ENCODE results near the gene TBC1D2. TPM values are rescaled to one million over a fixed set of nuclear protein-coding genes. Genes with fewer than 3 reads are reported as not detected.
A peak's percentile ranks its signal among the peaks of the same experiment; 100 is the strongest.

The TBC1D2 gene
- total RNA-seq, 1 experiment from 2014 or later = 58.4 TPM

DNA sequence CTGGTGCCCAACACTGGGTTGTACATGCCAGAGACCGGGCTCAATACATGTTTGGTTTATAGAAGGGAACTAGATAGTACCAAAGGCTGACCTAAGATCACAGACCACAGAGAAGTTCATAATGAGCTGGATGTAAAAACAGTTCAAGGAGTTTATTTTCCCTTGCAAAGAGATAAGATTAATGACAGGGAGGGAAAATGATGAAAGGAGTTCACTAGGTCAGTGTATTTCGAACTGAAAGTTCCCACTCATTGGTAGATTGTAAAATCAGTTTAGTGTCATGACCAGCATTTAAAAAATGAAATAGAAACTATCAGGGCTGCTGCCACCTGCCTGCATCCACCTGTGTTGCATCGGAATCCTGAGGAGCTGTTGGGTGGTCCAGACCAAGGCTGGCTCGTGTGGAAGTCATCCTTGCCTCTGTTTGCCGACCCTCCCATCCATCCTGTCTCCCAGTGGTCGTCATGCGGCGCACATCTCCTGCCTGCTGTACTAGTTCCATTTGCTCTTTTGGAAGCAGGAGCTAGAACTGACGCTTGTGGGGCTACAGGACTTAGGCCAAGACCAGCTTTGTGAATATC, 21.1 kb downstream of the TBC1D2 start:
- no peak for DNase-seq (ENCODE audit: unreplicated experiment)
- no TSS peak for BruUV-seq (replicated peaks)
- H3K4me3 Mint-ChIP-seq (ENCODE audit: unreplicated experiment) = no peak overlapping the region
- no peaks in the 10 kb centered on the region for H3K27me3 Mint-ChIP-seq (ENCODE audit: insufficient read depth, unreplicated experiment)
- peaks cover 10% of the 10 kb centered on the region for H3K4me1 Mint-ChIP-seq (ENCODE audit: insufficient read depth, unreplicated experiment)
- CTCF ChIA-PET = interaction anchor here (0.6 to 1.4 kb wide), 8 partner anchors 11 to 483 kb away, joined by 3 to 7 read pairs (median 3); no protein-coding TSS in a partner anchor
- H3K9me3 Mint-ChIP-seq (ENCODE audit: unreplicated experiment) = no peaks in the 10 kb centered on the region
- TF ChIP-seq, protein P1, sequence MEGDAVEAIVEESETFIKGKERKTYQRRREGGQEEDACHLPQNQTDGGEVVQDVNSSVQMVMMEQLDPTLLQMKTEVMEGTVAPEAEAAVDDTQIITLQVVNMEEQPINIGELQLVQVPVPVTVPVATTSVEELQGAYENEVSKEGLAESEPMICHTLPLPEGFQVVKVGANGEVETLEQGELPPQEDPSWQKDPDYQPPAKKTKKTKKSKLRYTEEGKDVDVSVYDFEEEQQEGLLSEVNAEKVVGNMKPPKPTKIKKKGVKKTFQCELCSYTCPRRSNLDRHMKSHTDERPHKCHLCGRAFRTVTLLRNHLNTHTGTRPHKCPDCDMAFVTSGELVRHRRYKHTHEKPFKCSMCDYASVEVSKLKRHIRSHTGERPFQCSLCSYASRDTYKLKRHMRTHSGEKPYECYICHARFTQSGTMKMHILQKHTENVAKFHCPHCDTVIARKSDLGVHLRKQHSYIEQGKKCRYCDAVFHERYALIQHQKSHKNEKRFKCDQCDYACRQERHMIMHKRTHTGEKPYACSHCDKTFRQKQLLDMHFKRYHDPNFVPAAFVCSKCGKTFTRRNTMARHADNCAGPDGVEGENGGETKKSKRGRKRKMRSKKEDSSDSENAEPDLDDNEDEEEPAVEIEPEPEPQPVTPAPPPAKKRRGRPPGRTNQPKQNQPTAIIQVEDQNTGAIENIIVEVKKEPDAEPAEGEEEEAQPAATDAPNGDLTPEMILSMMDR (IDR thresholded peaks at IDR 0.05; ENCODE audit: unreplicated experiment) = no peak
- H3K27ac Mint-ChIP-seq (ENCODE audit: low read depth, unreplicated experiment) = peak overlapping the region; percentile 89
- H3K36me3 Mint-ChIP-seq (ENCODE audit: insufficient read depth, unreplicated experiment) = peaks cover 76% of the 10 kb centered on the region
- POLR2A ChIA-PET = interaction anchor here (0.9 to 2.3 kb wide), 5 partner anchors 10 to 23 kb away, joined by 5 to 14 read pairs (median 9); no protein-coding TSS in a partner anchor
- intact Hi-C loops (cut with micrococcal nuclease) = no loop called here

DNA sequence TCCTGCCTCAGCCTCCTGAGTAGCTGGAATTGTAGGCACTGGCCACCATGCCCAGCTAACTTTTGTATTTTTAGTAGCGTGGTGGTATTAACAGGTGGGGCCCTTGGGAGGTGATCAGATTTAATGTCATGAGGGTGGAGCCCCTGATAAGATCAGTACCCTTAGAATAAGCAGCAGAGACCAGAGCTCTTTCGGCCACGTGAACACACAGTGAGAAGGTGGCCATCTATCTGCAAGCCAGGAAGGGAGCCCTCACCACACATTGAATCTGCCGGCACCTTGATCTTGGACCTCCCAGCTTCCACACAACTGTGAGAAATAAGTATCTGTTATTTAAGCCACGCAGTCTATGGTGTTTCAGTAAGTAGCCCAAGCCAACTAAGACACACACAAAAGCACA, 22.5 kb downstream of the TBC1D2 start:
- no peak overlapping the region for H3K4me3 Mint-ChIP-seq (ENCODE audit: unreplicated experiment)
- peaks cover 16% of the 10 kb centered on the region for H3K4me1 Mint-ChIP-seq (ENCODE audit: insufficient read depth, unreplicated experiment)
- TF ChIP-seq, protein P1 (IDR thresholded peaks at IDR 0.05; ENCODE audit: unreplicated experiment) = no peak
- intact Hi-C loops (cut with micrococcal nuclease) = loop anchor here (1.0 kb wide), 1 partner anchor 18 kb away; no protein-coding TSS in a partner anchor
- ChIA-PET POLR2A (interaction anchor here (1.2 to 2.3 kb wide), 5 partner anchors 10 to 23 kb away, joined by 6 to 13 read pairs (median 10); partner anchors contain the start of gene TBC1D2), CTCF (interaction anchor here (0.6 to 1.8 kb wide), 11 partner anchors 8 to 310 kb away, joined by 3 to 12 read pairs (median 4); partner anchors contain the start of genes TBC1D2 and TRIM14)
- DNase-seq (ENCODE audit: unreplicated experiment) = no peak
- peak overlapping the region; percentile 89 for H3K27ac Mint-ChIP-seq (ENCODE audit: low read depth, unreplicated experiment)
- no TSS peak for BruUV-seq (replicated peaks)
- no peaks in the 10 kb centered on the region for H3K9me3 Mint-ChIP-seq (ENCODE audit: unreplicated experiment)
- peaks cover 82% of the 10 kb centered on the region for H3K36me3 Mint-ChIP-seq (ENCODE audit: insufficient read depth, unreplicated experiment)
- H3K27me3 Mint-ChIP-seq (ENCODE audit: insufficient read depth, unreplicated experiment) = no peaks in the 10 kb centered on the region

DNA sequence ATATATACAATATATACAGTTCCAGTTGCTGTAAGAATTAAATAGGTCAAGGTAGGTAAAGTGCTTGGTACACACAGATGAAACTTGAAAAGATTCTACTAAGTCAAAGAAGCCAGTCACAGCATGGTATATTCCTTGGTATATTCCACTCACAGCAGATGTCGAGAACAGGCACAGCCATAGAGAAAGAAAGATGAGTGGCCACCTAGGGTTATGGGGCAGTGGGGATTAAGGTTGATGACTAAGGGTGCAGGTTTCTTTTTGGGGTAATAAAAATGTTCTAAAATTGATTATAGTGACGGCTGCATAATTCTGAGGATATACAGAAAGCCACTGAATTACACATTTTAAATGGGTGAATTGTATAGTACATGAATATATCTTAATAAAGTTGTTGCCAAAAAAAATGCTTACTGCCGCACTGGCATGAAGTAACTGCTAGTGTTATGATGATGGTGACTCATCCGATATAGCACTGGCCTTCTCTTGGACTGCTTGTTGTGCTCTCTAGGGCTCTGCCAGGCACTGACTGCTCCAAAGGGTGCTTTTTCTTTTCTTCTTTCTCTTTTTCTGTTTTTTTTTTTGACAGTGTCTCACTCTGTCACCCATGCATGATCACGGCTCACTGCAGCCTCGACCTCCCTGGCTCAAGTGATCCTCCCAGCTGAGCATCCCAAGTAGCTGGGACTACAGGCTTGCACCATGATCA, 23.5 kb downstream of the TBC1D2 start:
- POLR2A ChIA-PET = interaction anchor here (0.6 to 2.3 kb wide), 6 partner anchors 9 to 543 kb away, joined by 3 to 13 read pairs (median 8); partner anchors contain the start of gene TBC1D2
- Mint-ChIP-seq H3K4me1 (ENCODE audit: insufficient read depth, unreplicated experiment) (peaks cover 19% of the 10 kb centered on the region), H3K9me3 (ENCODE audit: unreplicated experiment) (no peaks in the 10 kb centered on the region), H3K27me3 (ENCODE audit: insufficient read depth, unreplicated experiment) (no peaks in the 10 kb centered on the region), H3K4me3 (ENCODE audit: unreplicated experiment) (no peak overlapping the region), H3K36me3 (ENCODE audit: insufficient read depth, unreplicated experiment) (peaks cover 83% of the 10 kb centered on the region), H3K27ac (ENCODE audit: low read depth, unreplicated experiment) (no peak overlapping the region)
- intact Hi-C loops (cut with micrococcal nuclease) = loop anchor here (1.0 kb wide), 1 partner anchor 19 kb away; no protein-coding TSS in a partner anchor
- DNase-seq (ENCODE audit: unreplicated experiment) = peak; percentile 84
- TF ChIP-seq, protein P1 (IDR thresholded peaks at IDR 0.05; ENCODE audit: unreplicated experiment) = no peak
- BruUV-seq (replicated peaks) = TSS peak; percentile 13
- CTCF ChIA-PET = interaction anchor here (0.6 to 1.8 kb wide), 8 partner anchors 9 to 309 kb away, joined by 3 to 12 read pairs (median 4); no protein-coding TSS in a partner anchor

DNA sequence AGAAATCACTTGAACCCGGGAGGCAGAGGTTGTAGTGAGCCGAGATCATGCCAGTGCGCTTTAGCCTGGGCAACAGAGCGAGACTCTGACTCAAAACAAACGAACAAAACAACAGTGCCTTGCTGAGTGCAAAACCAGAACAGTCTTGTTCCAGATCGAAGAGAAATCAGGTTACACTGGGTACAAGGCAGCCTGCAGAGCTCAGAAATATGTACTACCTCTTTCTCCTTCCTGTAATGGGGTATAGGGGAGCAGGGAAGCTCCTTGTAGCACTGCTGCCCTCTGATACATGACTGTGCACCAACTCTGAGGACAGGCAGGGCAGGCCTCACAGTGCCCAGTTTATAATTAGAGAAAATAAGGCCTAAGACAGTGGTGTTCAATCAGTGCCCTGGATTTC, 24.7 kb downstream of the TBC1D2 start:
- peaks cover 28% of the 10 kb centered on the region for H3K4me1 Mint-ChIP-seq (ENCODE audit: insufficient read depth, unreplicated experiment)
- POLR2A ChIA-PET = interaction anchor here (2.9 kb wide), 1 partner anchor 24 kb away, joined by 16 read pairs; the partner anchor contains the start of gene TBC1D2

More for the DNA sequence above, 24.7 kb downstream of the TBC1D2 start:
- Mint-ChIP-seq H3K36me3 (ENCODE audit: insufficient read depth, unreplicated experiment) (peaks cover 83% of the 10 kb centered on the region), H3K27me3 (ENCODE audit: insufficient read depth, unreplicated experiment) (no peaks in the 10 kb centered on the region), H3K9me3 (ENCODE audit: unreplicated experiment) (no peaks in the 10 kb centered on the region), H3K27ac (ENCODE audit: low read depth, unreplicated experiment) (peak overlapping the region; percentile 61), H3K4me3 (ENCODE audit: unreplicated experiment) (no peak overlapping the region)
- DNase-seq (ENCODE audit: unreplicated experiment) = no peak
- no TSS peak for BruUV-seq (replicated peaks)
- TF ChIP-seq, protein P1 (IDR thresholded peaks at IDR 0.05; ENCODE audit: unreplicated experiment) = no peak
- intact Hi-C loops (cut with micrococcal nuclease) = no loop called here
- CTCF ChIA-PET = interaction anchor here (0.9 to 1.8 kb wide), 2 partner anchors 25 to 26 kb away, joined by 3 read pairs; no protein-coding TSS in a partner anchor
